HG02763 (cell line): ENCODE data around the gene GALE.
"Not testable (repeated sequence)": the region's sequence is repeated elsewhere in the genome, so short reads cannot be mapped to it uniquely, and the experiment has no call there.

ENCODE experiments used
- ATAC-seq: cut with Tn5 transposase; IDR thresholded peaks from one replicate; pipeline ENCODE4 v1.9.1; 2021; ENCODE audit warnings: mild to moderate bottlenecking, moderate library complexity; ENCODE audit not compliant: unreplicated experiment

The GALE gene

DNA sequence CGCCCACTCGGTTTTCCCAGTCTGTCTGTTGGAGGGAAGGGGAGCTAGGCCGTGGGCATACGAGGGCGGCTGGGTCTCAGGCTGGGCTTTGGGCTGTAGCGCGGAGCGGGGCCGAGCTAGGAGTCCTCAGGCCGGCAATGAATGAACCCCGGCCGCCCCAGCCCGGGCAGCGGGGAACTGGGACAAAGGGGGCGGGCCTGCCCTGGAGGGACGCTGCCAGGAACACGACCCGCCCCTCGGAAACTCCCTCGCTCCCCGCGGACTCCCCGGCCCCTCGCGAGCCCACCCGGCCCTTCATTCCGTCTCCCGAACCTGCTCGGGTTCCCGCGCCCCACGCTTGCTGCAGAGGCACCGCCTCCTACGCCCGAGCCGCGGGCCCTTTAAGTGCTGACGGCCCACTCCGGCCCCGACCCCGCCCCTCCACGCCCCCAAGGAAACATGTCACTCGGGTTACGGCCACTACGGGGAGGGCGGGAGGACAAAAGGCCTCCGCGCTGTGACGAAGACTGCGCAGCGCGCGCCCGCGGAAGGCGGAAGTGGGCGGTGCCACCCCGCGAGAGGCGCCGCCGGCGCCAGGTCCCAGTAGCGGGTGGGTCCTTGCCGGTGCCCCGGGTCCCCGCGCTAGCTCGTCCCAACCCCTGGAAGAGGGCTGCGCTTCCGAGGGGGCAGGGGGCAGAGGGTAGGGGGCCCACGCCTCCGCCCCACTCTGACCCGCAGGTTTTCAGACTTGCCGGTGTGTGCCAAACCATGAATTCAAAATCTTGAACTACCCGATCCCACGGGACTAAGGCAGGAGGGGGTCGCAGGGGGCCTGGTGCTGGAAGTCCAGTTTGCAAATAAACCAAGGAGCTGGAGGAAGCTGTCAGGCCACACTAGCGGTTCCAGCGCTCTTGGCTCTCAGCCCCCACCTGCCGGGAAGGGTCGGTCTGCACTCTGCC, at the start of gene GALE:
GALE (minus strand) TSS at position 355 of the 938 bp plus-strand sequence. CDS start 1,747 bp downstream, outside the sequence.
- ATAC-seq: peak; percentile 78

DNA sequence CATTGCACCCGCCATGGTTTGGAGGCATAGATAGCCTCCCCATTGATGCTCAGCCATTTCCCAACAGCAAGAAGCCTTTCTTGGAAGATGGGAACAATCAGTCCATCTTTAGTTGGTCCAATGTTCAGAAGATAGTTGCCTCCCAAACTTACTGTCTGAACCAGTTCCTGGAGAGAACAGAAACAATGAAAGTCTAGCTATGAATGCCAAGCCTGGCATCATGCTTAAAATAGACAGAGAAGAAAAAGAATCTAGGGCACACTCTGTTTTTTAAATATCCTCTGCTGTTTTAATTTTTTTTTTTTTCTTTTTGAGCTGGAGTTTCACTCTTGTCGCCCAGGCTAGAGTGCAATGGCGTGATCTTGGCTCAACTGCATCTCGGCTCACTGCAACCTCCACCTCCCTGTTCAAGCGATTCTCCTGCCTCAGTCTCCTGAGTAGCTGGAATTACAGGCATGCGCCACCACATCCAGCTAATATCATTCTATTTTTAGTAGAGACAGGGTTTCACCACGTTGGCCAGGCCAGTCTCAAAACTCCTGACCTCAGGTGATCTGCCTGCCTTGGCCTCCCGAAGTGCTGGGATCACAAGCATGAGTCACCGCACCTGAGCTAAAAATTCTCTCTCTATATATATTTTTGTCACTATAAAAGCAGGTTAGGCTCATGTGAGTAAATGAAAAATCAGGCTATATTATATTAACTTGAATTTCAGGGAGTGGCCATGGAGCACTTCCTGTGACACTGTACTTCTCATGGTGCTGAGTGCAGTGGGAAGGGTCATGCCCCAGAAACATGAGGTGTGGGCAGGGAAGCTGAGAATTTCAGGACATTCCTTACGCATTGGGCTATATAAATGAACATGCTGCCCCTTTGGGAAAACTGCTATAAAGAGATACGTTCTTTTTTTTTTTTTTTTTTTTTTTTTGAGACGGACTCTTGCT, 48.4 kb upstream of the GALE start:
- ATAC-seq: no peak

DNA sequence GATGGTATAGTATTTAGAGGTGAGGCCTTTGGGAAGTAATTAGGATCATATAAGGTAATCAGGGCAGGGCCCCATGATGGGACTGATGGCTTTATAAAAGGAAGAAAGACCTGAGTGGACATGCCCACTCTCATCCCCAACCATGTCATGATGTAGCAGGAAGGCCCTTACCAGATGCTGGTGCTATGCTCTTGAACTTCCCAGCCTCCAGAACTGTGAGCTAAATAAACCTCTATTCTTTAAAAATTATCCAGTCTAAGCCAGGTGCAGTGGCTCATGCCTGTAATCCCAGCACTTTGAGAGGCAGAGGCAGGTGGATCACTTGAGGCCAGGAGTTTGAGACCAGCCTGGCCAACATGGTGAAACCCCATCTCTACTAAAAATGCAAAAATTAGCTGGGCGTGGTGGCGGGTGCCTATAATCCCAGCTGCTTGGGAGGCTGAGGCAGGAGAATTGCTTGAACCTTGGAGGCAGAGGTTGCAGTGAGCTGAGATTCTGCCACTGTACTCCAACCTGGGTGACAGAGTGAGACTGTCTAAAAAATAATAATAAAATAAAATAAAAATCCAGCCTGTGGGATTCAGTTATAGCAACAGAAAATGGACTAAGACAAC, 47.0 kb upstream of the GALE start:
- not testable (repeated sequence) for ATAC-seq

DNA sequence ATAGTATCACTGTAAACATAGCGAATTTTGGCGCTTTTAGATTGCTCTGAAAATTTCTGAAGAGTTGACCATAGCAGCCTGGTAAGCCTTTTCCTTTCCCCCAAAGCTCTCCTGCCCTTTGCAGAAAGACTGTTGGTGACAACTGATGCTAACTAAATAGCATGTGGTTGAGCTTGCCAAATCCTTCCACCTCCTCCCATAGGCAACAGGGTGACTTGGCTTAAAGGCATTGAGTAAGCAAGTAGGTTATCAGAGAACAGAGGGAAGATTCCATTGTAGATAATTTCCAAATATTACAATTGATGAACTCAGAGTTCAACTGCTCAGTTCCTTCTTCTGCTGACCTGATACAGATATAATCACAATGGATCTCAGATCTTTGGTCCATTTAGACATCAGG, 44.6 kb upstream of the GALE start:
- no peak for ATAC-seq

DNA sequence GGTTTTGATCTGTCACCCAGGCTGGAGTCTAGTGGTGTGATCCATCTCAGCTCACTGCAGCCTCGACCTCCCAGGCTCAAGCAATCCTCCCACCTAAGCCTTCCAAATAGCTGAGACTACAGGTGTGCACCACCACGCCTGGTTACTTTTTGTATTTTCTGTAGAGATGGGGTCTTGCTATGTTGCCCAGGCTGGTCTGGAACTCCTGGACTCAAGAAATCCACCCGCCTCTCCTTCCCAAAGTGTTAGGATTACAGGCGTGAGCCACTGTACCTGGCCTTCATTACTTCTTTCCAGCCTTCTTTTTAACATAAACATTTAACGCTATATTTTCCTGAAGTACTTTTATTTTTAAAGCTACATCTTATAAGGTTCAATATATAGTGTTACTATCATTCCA, 43.1 kb upstream of the GALE start:
- no peak for ATAC-seq

DNA sequence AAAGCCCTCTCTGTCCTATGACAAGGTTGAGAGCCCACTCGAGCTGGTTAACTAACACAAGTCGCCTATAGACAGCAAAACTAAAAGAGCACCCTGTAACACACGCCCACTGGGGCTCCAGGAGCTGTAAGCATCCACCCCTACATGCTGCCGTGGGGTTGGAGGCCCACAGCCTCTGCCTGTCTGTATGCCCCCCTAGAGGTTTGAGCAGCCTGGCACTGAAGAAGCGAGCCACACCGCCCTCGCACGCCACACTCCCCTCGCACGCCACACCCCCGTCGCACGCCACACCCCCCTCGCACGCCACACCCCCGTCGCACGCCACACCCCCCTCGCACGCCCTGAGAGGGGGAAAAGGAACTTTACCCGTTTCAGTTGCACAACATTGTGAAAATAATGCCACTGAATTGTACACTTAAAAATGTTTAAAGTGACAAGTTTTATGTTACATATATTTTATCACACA, 37.9 kb upstream of the GALE start:
- ATAC-seq: peak; percentile 53

DNA sequence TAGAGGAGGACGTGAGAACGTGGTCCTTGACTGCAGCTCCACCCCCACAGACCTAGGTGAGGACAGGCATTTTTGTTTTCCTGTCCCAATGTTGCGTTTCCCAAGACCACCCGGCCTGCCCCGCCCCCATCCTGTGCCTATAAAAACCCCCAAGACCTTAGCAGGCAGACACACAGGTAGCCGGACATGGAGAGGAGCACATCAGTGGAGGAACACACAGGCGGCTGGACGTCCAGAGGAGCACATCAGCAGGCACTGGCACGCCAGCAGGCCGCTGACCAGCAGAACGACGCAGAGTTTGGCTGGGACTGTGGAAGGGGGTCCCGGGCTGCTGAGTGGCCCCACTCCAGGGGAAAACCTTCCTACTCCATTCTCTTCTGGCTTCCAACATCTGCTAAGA, 37.4 kb upstream of the GALE start:
- ATAC-seq: no peak

DNA sequence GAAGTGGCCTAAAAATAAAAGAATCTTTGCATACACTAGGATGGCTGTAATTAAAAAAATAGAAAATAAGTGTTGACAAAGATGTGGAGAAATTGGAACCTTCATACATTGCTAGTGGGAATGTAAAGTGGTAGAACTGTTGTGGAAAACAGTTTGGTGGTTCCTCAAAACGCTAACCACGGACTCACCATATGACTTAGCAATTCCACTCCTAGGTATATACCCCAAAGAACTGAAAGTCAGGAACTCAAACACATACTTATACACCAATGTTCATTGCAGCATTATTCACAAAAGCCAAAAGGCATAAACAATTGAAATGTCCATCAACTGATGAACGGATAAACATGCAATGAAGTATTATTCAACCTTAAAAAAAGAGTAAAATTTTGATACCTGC, 35.5 kb upstream of the GALE start:
- no peak for ATAC-seq

DNA sequence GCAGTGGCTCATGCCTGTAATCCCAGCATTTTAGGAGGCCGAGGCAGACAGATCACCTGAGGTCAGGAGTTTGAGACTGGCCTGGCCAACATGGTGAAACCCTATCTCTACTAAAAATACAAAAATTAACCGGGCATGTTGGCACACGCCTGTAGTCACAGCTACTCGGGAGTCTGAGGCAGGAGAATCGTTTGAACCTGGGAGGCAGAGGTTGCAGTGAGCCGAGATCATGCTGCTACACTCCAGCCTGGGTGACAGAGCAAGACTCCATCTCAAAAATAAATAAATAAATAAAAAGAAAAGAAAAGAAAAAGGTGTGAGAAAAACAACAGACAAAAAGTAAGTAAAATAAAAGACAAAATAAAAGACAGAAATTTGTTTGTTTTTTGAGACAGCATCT, 33.6 kb upstream of the GALE start:
- not testable (repeated sequence) for ATAC-seq

DNA sequence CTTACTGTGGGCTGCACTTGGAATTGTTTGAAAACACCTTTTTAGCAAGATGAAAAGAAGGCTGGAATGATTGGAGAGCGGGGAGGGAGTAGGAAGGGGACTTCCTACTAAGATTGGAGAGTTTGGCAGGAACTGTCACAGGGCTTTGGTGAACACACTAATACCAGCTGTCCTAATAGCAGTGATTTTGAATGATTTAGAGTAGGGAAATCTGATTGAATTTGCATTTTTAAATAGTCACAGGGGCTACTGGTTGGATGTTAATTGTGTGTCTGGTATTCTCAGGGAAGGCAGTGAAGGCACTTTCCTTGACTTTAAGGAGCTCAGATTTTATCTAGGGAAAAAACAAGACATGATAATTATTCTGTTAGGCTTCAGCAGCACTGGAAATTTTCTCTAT, 27.2 kb upstream of the GALE start:
- ATAC-seq: no peak

DNA sequence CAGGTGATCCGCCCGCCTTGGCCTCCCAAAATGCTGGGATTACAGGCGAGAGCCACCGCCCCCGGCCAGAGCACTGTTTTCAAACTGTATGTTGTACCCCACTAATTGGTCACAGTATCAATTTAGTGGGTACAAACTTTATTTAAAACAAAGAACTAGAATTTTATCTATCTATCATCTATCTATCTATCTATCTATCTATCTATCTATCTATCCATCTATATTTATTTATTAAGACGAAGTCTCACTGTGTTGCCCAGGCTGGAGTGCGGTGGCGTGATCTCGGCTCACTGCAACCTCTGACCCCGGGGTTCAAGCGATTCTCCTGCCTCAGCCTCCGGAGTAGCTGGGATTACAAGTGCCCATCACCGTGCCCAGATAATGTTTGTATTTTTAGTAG, 26.0 kb upstream of the GALE start:
- not testable (repeated sequence) for ATAC-seq

DNA sequence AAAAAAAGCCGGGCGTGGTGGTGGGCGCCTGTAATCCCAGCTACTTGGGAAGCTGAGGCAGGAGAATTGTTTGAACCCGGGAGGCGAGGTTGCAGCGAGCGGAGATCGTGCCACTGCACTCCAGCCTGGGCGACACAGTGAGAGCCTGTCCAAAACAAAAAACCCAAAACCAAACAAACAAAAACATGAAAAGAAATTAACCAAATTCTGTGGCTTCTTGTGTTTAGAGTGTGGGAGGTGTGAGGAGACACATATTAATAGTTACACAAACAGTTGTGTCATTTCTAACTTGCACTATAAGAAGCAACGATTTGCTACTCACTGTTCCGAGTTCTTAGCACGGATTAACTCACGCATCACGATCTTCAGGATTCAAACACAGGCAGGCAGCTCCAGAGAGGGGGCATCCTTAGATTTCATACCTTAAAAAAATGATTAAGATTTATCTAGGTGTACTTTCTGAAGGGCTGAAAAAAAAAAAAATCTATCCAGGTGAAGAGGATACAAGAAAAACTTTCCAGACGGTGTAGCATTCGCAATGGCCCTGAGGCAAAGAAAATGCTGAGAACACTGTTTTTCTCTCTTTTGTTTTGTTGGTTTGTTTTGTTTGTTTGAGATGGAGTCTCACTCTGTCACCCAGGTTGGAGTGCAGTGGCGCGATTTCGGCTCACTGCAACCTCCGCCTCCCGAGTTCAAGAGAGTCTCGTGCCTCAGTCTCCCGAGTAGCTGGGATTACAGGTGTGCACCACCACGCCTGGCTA, 25.4 kb upstream of the GALE start:
- peak; percentile 54 for ATAC-seq

DNA sequence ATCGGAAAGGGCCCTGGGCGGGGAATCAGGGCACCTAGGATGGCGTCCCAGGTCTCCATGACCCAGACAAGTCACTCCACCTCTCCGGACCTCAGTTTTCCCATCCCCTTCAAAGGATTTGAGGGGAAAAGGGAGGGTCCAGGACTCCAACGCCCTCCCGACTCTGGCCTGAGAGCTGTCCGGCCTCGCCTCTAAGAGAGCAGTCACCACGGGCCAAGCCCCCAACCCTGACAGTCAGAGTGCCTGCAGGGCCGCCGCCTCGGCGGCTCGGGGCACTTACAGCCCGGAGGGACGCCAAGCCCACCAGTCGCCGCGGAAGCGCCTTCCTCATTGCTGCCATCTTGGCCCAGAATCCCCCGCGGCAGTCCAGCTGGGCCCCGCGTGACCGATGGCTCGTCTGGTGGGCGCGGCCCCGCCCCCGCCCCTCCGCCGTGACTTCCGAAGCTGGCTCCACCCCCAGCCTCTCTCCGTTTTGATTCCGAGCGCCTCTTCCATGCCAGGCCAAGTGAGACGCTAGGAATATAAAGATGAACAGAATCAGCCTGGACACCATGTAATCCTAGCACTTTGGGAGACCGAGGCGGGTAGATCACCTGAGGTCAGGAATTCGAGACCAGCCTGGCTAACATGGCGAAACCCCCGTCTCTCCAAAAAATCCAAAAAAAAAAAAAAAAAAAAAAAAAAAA, 24.7 kb upstream of the GALE start, which contains the start of gene HMGCL:
HMGCL (minus strand) TSS at position 354 of the 686 bp plus-strand sequence; CDS start at position 340, 14 bp downstream.
- ATAC-seq: peak; percentile 72

DNA sequence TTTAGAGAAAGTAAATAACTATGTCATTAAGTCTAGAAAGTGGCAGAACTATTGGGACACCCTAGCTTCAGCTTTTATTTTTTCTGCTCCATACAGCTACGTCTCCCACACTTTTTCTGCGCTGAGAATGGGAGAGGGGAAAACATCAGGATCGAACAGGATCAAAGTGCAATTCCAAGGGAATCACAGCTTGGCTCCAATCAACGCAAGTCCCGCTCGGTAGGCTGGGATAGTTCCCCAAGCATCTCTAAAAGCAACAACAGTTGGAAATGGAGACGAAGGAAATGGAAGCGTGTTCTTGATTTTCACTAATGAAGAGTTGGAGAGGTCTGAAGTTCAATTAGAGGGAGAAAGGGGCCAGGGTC, 24.1 kb upstream of the GALE start:
- no peak for ATAC-seq

DNA sequence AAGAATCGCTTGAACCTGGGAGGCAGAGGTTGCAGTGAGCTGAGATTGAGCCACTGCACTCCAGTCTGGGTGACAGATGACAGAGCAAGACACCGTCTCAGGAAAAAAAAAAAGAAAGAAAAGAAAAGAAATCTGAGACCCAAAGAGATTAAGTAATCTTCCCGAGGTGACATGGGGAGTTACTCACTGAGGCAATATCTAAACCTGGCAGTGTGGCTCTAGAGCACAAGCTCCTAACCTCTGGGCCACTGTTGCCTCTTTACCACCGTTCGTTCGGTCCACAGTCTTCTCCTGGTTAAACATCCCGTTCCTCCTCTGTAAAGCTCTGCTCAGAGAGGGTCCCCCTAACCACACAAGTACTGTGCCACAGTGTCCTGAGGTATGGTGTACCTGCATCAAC, 23.2 kb upstream of the GALE start:
- no peak for ATAC-seq

DNA sequence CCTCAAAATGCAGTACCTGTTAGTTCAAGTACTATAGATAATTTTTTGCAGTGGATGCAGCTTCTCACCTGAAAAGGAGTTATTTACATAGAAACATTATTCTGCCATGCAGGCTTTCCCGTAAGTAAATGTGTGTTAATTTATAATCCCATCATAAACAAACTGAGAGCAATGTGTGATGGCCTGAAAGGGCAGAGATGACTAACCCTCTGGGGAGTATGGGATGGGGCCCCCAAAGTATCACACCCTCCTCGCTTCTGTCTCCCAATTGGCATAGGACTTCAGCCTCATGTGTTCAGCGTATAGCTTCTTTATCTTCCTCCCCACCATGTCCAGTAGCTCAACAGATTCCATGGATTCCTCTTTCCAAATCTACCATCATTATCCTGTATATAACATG, 17.1 kb upstream of the GALE start:
- ATAC-seq: no peak

DNA sequence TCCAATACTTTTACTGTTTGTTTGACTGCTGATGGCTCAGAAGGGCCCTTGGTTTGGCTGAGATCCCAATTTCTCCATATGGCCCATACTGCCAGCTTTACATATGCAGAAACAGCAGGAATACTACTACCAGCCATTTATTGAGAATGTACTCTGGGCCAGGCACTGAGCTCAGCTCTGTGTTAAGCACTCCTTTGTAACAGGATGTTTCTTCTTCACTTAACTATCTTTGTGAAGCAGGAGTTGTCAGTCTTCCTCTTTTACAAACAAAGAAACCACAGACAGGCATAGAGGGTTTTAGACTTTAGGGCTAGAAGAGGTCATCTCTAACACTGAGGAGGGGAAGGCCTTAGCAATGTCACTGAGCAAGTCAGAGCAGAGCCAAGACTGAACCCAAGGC, 16.4 kb upstream of the GALE start:
- no peak for ATAC-seq

DNA sequence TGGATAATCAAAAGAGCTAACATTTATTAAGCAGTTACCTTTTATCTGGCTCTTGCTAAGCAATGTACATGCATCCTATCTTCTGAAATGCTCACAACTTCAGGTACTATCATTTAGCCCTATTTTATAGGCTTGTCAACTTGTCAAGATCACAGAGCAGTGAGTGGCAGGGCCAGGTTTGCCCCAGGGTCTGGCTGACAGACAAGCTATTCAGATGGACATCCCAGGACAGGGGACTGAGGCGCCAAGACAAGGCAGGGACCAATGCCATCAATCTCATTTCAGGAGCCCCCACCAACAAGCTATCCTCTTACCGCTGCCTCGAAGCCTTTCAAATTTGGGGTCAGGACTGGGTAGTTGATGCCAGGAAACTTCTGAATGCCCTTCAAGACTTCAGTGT, 15.8 kb upstream of the GALE start:
- no peak for ATAC-seq

DNA sequence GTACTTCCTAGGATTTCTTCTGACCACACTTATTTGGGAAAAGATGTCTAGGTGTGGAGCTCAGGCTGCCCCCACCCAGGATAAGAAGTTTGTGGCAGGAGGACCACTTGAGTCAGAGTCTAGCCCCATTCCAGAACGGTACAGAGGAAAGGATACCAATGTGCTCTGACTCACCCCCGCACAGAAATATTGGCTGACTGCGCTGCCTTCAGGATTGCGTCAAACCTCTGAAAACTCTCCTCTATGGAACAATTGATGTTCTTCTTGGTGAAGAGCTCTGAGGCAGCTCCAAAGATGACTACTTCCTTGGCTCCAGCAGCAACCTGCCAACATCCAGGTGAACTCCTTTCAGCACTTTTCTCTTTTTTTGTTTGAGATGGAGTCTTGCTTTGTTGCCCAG, 13.5 kb upstream of the GALE start:
- ATAC-seq: no peak
